ENCODE results near the gene AFMID. TPM values are rescaled to one million over a fixed set of nuclear protein-coding genes. Genes with fewer than 3 reads are reported as not detected.
A peak's percentile ranks its signal among the peaks of the same experiment; 100 is the strongest.

Gene AFMID
- total RNA-seq, 1 donor from 2014 or later, result 49.7 TPM

- Histone ChIP-seq H3K27me3 (ENCODE audit: control insufficient read depth, insufficient read depth, low read length) (no peaks in the 10 kb centered on the region), H3K4me3 (ENCODE audit: low read depth, low read length) (no peak overlapping the region), H3K36me3 (ENCODE audit: control insufficient read depth, insufficient read depth, low read length) (peaks cover 2% of the 10 kb centered on the region)
- TF ChIP-seq, protein P1, sequence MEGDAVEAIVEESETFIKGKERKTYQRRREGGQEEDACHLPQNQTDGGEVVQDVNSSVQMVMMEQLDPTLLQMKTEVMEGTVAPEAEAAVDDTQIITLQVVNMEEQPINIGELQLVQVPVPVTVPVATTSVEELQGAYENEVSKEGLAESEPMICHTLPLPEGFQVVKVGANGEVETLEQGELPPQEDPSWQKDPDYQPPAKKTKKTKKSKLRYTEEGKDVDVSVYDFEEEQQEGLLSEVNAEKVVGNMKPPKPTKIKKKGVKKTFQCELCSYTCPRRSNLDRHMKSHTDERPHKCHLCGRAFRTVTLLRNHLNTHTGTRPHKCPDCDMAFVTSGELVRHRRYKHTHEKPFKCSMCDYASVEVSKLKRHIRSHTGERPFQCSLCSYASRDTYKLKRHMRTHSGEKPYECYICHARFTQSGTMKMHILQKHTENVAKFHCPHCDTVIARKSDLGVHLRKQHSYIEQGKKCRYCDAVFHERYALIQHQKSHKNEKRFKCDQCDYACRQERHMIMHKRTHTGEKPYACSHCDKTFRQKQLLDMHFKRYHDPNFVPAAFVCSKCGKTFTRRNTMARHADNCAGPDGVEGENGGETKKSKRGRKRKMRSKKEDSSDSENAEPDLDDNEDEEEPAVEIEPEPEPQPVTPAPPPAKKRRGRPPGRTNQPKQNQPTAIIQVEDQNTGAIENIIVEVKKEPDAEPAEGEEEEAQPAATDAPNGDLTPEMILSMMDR (IDR thresholded peaks at IDR 0.05; ENCODE audit: insufficient read depth, low read length, poor library complexity, severe bottlenecking), result no peak
- DNase-seq (ENCODE audit: low read depth), result no peak
These were observed 14.0 kb upstream of the AFMID start for GRCh38 chr17:78173097-78173715.

- peaks cover 2% of the 10 kb centered on the region for H3K36me3 ChIP-seq (ENCODE audit: control insufficient read depth, insufficient read depth, low read length)
- TF ChIP-seq, protein P1 (IDR thresholded peaks at IDR 0.05; ENCODE audit: insufficient read depth, low read length, poor library complexity, severe bottlenecking), result peak; percentile 21
- H3K4me3 ChIP-seq (ENCODE audit: low read depth, low read length), result no peak overlapping the region
- no peak for DNase-seq (ENCODE audit: low read depth)
- no peaks in the 10 kb centered on the region for H3K27me3 ChIP-seq (ENCODE audit: control insufficient read depth, insufficient read depth, low read length)
These were observed 12.8 kb upstream of the AFMID start for GRCh38 chr17:78174346-78174869.

- TF ChIP-seq, protein P1 (IDR thresholded peaks at IDR 0.05; ENCODE audit: insufficient read depth, low read length, poor library complexity, severe bottlenecking), result peak; percentile 13
- Histone ChIP-seq H3K4me3 (ENCODE audit: low read depth, low read length) (no peak overlapping the region), H3K36me3 (ENCODE audit: control insufficient read depth, insufficient read depth, low read length) (peaks cover 2% of the 10 kb centered on the region), H3K27me3 (ENCODE audit: control insufficient read depth, insufficient read depth, low read length) (no peaks in the 10 kb centered on the region)
- DNase-seq (ENCODE audit: low read depth), result no peak
These were observed 12.1 kb upstream of the AFMID start for GRCh38 chr17:78174870-78175642.

DNA sequence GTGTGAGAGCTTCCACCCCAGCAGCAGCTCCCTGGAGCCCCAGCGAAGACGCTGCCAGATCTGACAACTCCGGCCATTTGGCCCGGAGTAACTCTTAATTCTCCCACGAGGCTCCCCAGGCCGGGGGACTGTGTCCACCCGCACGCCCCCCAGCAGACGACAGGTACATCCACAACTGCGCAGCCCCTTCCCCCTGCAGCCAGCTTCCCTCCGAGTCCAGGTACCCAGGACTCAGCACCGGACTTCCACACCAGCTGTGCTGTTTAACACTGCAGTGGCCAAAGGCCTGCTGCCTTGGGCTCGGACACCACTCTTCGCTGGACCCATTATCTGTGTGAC is 11.6 kb upstream of the AFMID start:
- Histone ChIP-seq H3K27me3 (ENCODE audit: control insufficient read depth, insufficient read depth, low read length) (no peaks in the 10 kb centered on the region), H3K36me3 (ENCODE audit: control insufficient read depth, insufficient read depth, low read length) (peaks cover 2% of the 10 kb centered on the region), H3K4me3 (ENCODE audit: low read depth, low read length) (no peak overlapping the region)
- TF ChIP-seq, protein P1 (IDR thresholded peaks at IDR 0.05; ENCODE audit: insufficient read depth, low read length, poor library complexity, severe bottlenecking), result no peak
- DNase-seq (ENCODE audit: low read depth), result no peak

DNA sequence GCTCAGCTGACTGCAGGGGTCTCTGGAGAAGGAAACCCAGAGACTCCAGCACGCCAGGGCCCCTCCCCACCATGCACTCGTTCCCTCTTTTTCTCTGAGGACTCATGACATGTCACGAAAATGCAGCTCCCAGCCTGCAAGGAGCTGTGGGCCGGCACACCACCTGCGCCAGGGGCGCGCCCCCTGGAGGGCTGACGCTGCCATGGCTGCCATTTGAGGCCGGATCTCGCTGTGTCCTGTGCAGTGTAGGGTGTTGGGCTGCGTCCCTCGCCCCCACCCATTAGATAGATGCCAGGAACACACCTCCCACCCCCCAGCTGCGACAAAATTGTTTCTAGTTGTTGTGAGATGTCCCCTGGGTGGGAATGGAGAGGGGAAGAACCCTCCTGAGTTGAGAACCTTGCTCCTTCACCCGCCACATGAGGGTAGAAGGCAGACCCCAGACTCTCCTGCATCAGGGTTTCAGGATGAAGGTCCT is 10.6 kb upstream of the AFMID start:
- peaks cover 2% of the 10 kb centered on the region for H3K36me3 ChIP-seq (ENCODE audit: control insufficient read depth, insufficient read depth, low read length)
- no peak overlapping the region for H3K4me3 ChIP-seq (ENCODE audit: low read depth, low read length)
- no peaks in the 10 kb centered on the region for H3K27me3 ChIP-seq (ENCODE audit: control insufficient read depth, insufficient read depth, low read length)
- no peak for DNase-seq (ENCODE audit: low read depth)
- TF ChIP-seq, protein P1 (IDR thresholded peaks at IDR 0.05; ENCODE audit: insufficient read depth, low read length, poor library complexity, severe bottlenecking), result peak; percentile 94

All from kidney epithelial cell (primary cell).